Skeletal muscle satellite cell (primary cell): ENCODE measurements around the gene DNM1. TPM values are rescaled to one million over a fixed set of nuclear protein-coding genes. Genes with fewer than 3 reads are reported as not detected.

Source experiments
- H3K27me3 ChIP-seq: 2 replicates; pipeline ENCODE4 v1.7.0; 2013; ENCODE audit warnings: low read length; ENCODE audit not compliant: control insufficient read depth, insufficient read depth
- H3K36me3 ChIP-seq: 2 replicates; pipeline ENCODE4 v1.7.0; 2013; ENCODE audit warnings: mild to moderate bottlenecking, control low read depth, low read length; ENCODE audit not compliant: insufficient read depth
- H3K4me1 ChIP-seq: 2 replicates; pipeline ENCODE4 v1.7.0; 2013; ENCODE audit warnings: low read length; ENCODE audit not compliant: control insufficient read depth, insufficient read depth
- H3K4me2 ChIP-seq: 2 replicates; pipeline ENCODE4 v1.7.0; 2013; ENCODE audit warnings: mild to moderate bottlenecking, low read length
- H3K4me3 ChIP-seq: 2 replicates; pipeline ENCODE4 v1.7.0; 2013; ENCODE audit warnings: low read length
- H3K9ac ChIP-seq: 2 replicates; pipeline ENCODE4 v1.7.0; 2013; ENCODE audit warnings: mild to moderate bottlenecking, low read depth, low read length, moderate library complexity
- H3K9me3 ChIP-seq: replicated peaks from 2 replicates; pipeline ENCODE4 v1.7.0; 2013; ENCODE audit warnings: mild to moderate bottlenecking, control low read depth, low read length
- total RNA-seq: library from RNA; depleted of rRNA; stranded (reverse); fragments of >200 nt; gene quantifications from 2 replicates; pipeline ENCODE4 v1.2.3, GENCODE V29; 2012; rRNA removed

The DNM1 gene
- 1.0 and 4.2 TPM in 2 replicates for total RNA-seq

DNA sequence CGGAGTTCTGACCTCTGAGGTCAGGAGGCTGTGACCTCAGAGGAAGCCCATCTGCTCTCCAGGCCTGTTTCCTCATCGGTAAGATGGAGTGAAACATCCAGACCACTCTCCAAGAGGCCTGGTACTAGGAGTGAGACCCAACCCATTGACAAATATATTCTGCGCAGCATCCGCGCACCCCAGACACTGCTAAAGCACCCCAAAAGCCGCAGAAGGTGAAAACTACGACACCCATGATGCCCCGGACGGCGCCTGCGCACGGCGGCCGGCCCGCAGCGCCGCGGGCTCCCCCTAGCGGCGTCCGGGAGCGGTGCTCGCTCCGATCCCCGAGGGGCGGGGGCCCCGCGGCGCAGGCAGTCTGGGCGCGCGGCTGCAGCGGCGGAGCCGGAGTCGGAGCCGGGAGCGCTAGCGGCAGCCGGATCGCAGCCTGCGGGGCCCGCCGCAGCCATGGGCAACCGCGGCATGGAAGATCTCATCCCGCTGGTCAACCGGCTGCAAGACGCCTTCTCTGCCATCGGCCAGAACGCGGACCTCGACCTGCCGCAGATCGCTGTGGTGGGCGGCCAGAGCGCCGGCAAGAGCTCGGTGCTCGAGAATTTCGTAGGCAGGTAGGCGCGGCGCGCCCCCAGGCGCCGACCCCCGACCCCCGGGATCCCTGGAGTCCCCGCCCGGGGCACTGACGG is at the start of gene DNM1:
DNM1 (plus strand) TSS at position 356 of the 683 bp plus-strand sequence; CDS start at position 448, 92 bp downstream.
- Histone ChIP-seq H3K9ac (no peak within 1 kb of the TSS), H3K27me3 (peaks cover 33% of the 10 kb centered on the region), H3K4me3 (peak within 1 kb of the TSS; percentile 73), H3K36me3 (no peaks in the 10 kb centered on the region), H3K4me1 (peaks cover 7% of the 10 kb centered on the region), H3K9me3 (no peaks in the 10 kb centered on the region), H3K4me2 (peak within 1 kb of the TSS; percentile 99)

DNA sequence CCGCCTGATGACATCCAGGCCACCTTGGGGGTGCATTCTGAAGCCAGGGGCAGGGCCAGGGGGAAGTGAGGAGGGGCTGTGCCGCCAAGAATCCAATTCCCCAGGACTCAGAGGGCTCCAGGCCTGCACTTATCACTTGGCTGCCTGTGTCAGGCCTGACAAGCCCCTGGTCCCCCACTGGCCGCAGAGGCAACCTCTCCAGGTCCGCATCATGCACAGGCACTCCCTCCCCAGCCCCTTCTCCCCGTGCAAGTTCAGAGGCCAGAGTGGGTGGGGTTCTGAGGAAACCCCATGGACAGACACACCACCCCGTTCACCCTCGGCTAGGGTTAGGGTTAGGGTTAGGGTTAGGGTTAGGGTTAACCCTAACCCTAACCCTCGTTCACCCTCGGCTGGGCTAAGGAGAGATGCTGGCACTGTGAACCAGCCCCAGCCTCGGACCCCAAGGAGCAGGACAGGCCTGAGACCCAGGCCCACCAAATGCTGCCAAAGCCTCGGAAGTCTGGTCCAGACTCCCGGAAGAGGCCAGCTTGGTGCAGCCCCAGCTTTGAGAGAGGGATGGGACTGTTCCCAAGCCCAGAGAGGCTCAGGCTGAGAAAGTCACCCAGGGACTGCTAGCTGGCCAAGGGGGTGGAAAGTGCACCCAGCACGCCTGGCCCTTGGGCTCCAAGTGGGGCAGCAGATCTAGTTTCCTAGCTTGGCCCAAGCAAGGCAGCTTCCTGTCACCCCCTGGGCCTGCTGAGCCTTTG is 49.1 kb upstream of the DNM1 start:
- no peaks in the 10 kb centered on the region for H3K9me3 ChIP-seq
- H3K36me3 ChIP-seq: no peaks in the 10 kb centered on the region
- no peaks in the 10 kb centered on the region for H3K27me3 ChIP-seq
- H3K4me1 ChIP-seq: no peaks in the 10 kb centered on the region
- H3K4me2 ChIP-seq: no peak overlapping the region
- H3K9ac ChIP-seq: no peak overlapping the region
- H3K4me3 ChIP-seq: no peak overlapping the region

DNA sequence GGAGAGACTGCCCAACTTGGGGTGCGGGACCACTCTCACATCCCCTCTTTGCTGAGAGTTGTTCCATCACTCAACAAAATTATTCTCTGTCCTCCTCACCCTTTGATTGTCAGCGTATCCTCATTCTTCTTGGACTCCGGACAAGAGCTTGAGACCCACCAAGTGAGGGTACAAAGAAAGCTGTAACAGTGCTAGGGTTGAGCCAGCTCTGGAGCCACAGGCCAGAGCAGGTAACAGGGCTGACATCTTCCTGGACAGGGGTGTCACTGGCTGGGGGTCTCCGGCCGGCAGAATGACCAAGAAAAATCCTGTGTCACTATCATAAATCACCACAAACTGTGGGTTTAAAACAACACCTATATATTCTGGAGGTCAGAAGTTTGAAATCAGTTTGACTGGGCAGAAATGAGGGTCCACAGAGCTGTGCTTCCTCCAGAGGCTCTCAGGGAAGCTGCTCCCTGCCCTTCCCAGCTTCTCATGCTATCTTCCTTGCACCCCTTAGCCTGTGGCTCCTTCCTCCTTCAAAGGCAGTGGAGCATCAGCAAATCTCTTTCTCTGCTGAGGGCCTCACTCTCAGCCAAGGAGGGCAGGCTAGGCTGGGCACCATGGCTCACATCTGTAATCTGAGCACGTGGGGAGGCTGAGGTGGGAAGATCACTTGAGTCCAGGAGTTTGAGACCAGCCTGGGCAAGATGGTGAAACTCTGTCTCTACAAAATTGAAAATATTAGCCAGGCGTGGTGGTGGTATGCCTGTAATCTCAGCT is 47.3 kb upstream of the DNM1 start:
- H3K4me1 ChIP-seq: peaks cover 8% of the 10 kb centered on the region
- H3K9me3 ChIP-seq: no peaks in the 10 kb centered on the region
- no peaks in the 10 kb centered on the region for H3K36me3 ChIP-seq
- H3K4me2 ChIP-seq: no peak overlapping the region
- no peaks in the 10 kb centered on the region for H3K27me3 ChIP-seq
- no peak overlapping the region for H3K9ac ChIP-seq
- H3K4me3 ChIP-seq: no peak overlapping the region

DNA sequence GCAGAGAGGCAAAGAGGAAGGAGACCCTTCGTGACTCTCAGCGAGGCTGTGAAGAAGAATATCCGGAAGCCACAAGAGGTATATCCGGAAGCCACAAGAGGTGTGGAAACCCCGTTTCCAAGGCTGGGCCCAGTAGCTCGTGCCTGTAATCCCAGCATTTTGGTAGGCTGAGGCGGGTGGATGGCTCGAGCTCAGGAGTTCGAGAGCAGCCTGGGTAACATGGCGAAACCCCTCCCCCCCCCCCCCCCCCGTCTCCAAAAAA is 43.7 kb upstream of the DNM1 start:
- peak overlapping the region; percentile 71 for H3K4me3 ChIP-seq
- H3K4me2 ChIP-seq: peak overlapping the region; percentile 79
- H3K36me3 ChIP-seq: peaks cover 21% of the 10 kb centered on the region
- no peaks in the 10 kb centered on the region for H3K27me3 ChIP-seq
- peaks cover 31% of the 10 kb centered on the region for H3K4me1 ChIP-seq
- H3K9me3 ChIP-seq: no peaks in the 10 kb centered on the region
- H3K9ac ChIP-seq: peak overlapping the region; percentile 64

- no peaks in the 10 kb centered on the region for H3K9me3 ChIP-seq
- peak within 1 kb of the TSS; percentile 88 for H3K4me3 ChIP-seq
- H3K4me1 ChIP-seq: peaks cover 34% of the 10 kb centered on the region
- H3K9ac ChIP-seq: peak within 1 kb of the TSS; percentile 79
- peak within 1 kb of the TSS; percentile 94 for H3K4me2 ChIP-seq
- H3K27me3 ChIP-seq: no peaks in the 10 kb centered on the region
- H3K36me3 ChIP-seq: peaks cover 25% of the 10 kb centered on the region
Measured at GRCh38 chr9:128159784-128160602, 43.2 kb upstream of the DNM1 start, which contains the start of gene BBLN. BBLN (plus strand) TSS chr9:128160265; CDS start chr9:128160408, 143 bp downstream.

DNA sequence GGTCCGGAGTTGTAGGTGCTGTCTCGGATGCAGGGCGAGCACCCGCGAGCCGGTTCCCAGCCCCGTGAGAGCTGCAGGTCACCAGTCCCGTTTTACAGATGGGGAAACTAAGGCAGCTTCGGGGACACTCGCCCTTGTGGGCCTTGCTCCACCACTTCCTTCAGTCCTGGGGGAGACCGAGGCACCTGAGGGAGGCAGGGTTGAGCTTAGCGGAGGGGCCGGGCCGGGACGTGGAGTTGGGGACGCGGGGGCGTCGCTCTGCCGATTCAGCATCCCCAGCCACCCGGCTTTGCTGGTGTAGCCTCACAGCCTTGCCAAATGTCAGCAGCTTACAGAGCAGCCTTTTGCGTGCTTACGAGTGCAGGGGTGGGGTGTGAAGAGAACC is 42.6 kb upstream of the DNM1 start:
- Histone ChIP-seq H3K9me3 (no peaks in the 10 kb centered on the region), H3K4me2 (peak overlapping the region; percentile 94), H3K4me3 (peak overlapping the region; percentile 88), H3K9ac (peak overlapping the region; percentile 79), H3K36me3 (peaks cover 25% of the 10 kb centered on the region), H3K27me3 (no peaks in the 10 kb centered on the region), H3K4me1 (peaks cover 34% of the 10 kb centered on the region)

- Histone ChIP-seq H3K4me1 (peaks cover 34% of the 10 kb centered on the region), H3K27me3 (no peaks in the 10 kb centered on the region), H3K4me3 (peak overlapping the region; percentile 88), H3K4me2 (peak overlapping the region; percentile 94), H3K9me3 (no peaks in the 10 kb centered on the region), H3K9ac (no peak overlapping the region), H3K36me3 (peaks cover 32% of the 10 kb centered on the region)
Measured at GRCh38 chr9:128161215-128161902, 41.8 kb upstream of the DNM1 start.

DNA sequence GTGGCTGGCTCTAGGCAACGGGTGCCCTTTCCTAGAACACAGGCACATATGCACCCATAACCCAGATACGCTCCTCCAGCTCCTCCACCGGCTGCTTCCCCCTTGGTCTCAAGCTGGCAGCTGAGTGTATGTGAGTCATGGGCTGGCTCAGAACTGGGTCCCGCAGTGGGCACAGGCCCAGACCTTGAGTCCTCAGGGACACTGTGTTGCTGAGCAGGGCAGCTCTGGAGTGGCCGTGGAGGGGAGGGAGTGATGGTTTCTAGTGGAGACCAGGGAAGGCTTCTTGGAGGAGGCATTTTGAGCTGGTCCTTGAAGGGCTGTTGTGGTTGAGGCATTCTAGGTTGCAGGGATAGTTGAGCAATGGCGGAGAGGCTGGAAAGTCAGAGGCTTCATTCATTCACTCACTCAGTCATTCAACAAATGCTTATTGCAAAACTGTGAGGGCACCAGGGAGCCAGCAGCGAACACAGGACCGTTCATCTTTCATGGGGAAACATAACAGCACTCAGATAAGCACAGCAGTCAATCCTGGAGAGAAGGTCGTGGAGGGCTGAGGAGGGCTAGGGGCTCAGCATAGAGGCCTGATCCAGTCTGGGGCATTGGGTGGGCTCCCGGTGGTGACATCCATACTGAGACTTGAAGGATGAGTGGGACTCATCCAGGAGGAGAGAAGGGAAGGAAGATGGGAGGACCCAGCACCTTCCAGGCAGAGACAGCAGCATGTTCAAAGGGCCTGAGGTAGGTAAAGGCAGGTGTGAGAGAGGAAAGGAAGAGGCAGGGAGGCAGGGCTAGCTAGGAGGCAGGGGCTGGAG is 40.8 kb upstream of the DNM1 start:
- Histone ChIP-seq H3K4me1 (peaks cover 34% of the 10 kb centered on the region), H3K9me3 (no peaks in the 10 kb centered on the region), H3K4me2 (peak overlapping the region; percentile 50), H3K36me3 (peaks cover 43% of the 10 kb centered on the region), H3K4me3 (no peak overlapping the region), H3K27me3 (no peaks in the 10 kb centered on the region), H3K9ac (no peak overlapping the region)

GRCh38 chr9:128163027-128163515 is 40.1 kb upstream of the DNM1 start:
- Histone ChIP-seq H3K4me1 (peaks cover 34% of the 10 kb centered on the region), H3K9me3 (no peaks in the 10 kb centered on the region), H3K4me3 (no peak overlapping the region), H3K4me2 (no peak overlapping the region), H3K36me3 (peaks cover 49% of the 10 kb centered on the region), H3K27me3 (no peaks in the 10 kb centered on the region), H3K9ac (no peak overlapping the region)
